ENCODE data around the gene GBE1. TPM values are rescaled to one million over a fixed set of nuclear protein-coding genes. Genes with fewer than 3 reads are reported as not detected.

The GBE1 gene
- total RNA-seq, 1 donor from 2014 or later = 39.2 TPM

DNA sequence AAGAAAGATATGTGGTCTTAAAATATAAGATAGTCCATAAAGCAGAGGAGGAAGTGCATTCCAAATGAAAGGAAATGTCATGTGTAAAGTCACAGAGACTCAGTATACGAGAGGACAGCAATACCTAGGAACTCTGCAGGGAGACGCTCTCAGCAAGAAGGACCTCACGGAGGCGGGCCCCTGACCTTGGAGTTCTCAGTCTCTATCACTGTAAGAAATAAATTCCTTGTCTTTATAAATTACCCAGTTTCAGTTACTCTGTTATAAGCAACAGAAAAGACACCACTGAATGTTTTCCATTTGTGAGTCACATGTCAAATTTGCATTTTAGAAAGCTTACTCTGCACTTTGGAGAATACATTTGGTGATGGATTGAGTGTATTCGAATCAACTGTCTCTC is 140.6 kb downstream of the GBE1 start:
- H3K27ac Mint-ChIP-seq (ENCODE audit: unreplicated experiment) = no peak overlapping the region
- TF ChIP-seq, protein P1, sequence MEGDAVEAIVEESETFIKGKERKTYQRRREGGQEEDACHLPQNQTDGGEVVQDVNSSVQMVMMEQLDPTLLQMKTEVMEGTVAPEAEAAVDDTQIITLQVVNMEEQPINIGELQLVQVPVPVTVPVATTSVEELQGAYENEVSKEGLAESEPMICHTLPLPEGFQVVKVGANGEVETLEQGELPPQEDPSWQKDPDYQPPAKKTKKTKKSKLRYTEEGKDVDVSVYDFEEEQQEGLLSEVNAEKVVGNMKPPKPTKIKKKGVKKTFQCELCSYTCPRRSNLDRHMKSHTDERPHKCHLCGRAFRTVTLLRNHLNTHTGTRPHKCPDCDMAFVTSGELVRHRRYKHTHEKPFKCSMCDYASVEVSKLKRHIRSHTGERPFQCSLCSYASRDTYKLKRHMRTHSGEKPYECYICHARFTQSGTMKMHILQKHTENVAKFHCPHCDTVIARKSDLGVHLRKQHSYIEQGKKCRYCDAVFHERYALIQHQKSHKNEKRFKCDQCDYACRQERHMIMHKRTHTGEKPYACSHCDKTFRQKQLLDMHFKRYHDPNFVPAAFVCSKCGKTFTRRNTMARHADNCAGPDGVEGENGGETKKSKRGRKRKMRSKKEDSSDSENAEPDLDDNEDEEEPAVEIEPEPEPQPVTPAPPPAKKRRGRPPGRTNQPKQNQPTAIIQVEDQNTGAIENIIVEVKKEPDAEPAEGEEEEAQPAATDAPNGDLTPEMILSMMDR (IDR thresholded peaks at IDR 0.05) = no peak
- H3K4me1 Mint-ChIP-seq (ENCODE audit: unreplicated experiment) = peaks cover 2% of the 10 kb centered on the region
- H3K27me3 Mint-ChIP-seq (ENCODE audit: unreplicated experiment) = no peaks in the 10 kb centered on the region
- H3K36me3 Mint-ChIP-seq (ENCODE audit: unreplicated experiment) = peaks cover 7% of the 10 kb centered on the region
- H3K4me3 Mint-ChIP-seq (ENCODE audit: unreplicated experiment) = no peak overlapping the region
- DNase-seq (ENCODE audit: extremely low spot score, unreplicated experiment) = no peak
- no peaks in the 10 kb centered on the region for H3K9me3 Mint-ChIP-seq (ENCODE audit: unreplicated experiment)

DNA sequence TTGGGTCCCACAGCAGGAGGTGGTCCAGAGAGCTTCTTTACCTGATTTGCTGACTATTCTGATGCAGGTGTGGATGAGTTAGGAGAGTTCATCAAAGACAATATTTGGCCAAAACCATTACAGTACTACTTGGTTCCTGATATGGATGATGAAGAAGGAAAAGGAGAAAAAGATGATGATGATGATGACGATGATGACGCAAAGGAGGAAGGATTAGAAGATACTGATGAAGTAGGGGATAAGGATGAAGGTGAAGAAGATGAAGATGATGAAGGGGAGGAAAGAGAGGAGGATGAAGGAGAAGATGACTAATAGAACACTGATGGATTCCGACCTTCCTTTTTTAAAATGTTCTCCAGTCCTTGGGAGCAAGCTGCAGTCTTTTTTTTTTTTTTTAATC is 148.7 kb downstream of the GBE1 start:
- no peak for DNase-seq (ENCODE audit: extremely low spot score, unreplicated experiment)
- Mint-ChIP-seq H3K4me3 (ENCODE audit: unreplicated experiment) (no peak overlapping the region), H3K4me1 (ENCODE audit: unreplicated experiment) (peaks cover 7% of the 10 kb centered on the region), H3K36me3 (ENCODE audit: unreplicated experiment) (peaks cover 18% of the 10 kb centered on the region), H3K27ac (ENCODE audit: unreplicated experiment) (no peak overlapping the region), H3K9me3 (ENCODE audit: unreplicated experiment) (peaks cover 8% of the 10 kb centered on the region), H3K27me3 (ENCODE audit: unreplicated experiment) (no peaks in the 10 kb centered on the region)
- TF ChIP-seq, protein P1 (IDR thresholded peaks at IDR 0.05) = no peak

DNA sequence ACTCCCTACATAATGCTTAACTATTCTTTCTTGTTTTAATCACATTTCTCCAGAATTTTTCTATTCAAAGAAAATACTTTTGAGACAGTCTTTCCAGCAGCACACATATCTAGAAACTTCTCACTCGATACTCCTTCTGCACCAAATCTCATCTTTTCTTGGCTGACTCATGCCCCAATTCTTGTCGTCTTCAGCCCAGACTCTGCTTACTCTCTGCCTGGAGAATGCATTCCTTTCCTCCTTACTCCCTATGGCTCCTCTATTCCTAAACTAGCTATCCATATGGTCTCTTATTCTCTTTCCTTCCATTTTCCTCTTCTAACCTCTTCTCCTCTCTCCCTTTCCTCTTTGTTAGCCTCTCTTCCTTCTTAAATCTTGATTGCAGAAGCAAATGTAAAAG is 158.7 kb downstream of the GBE1 start:
- H3K4me3 Mint-ChIP-seq (ENCODE audit: unreplicated experiment) = no peak overlapping the region
- no peaks in the 10 kb centered on the region for H3K27me3 Mint-ChIP-seq (ENCODE audit: unreplicated experiment)
- DNase-seq (ENCODE audit: extremely low spot score, unreplicated experiment) = no peak
- H3K9me3 Mint-ChIP-seq (ENCODE audit: unreplicated experiment) = no peaks in the 10 kb centered on the region
- H3K36me3 Mint-ChIP-seq (ENCODE audit: unreplicated experiment) = peaks cover 3% of the 10 kb centered on the region
- TF ChIP-seq, protein P1 (IDR thresholded peaks at IDR 0.05) = no peak
- H3K4me1 Mint-ChIP-seq (ENCODE audit: unreplicated experiment) = peaks cover 4% of the 10 kb centered on the region
- no peak overlapping the region for H3K27ac Mint-ChIP-seq (ENCODE audit: unreplicated experiment)

- DNase-seq (ENCODE audit: extremely low spot score, unreplicated experiment) = no peak
- Mint-ChIP-seq H3K4me3 (ENCODE audit: unreplicated experiment) (no peak overlapping the region), H3K4me1 (ENCODE audit: unreplicated experiment) (peaks cover 4% of the 10 kb centered on the region), H3K27ac (ENCODE audit: unreplicated experiment) (no peak overlapping the region), H3K27me3 (ENCODE audit: unreplicated experiment) (no peaks in the 10 kb centered on the region), H3K9me3 (ENCODE audit: unreplicated experiment) (no peaks in the 10 kb centered on the region), H3K36me3 (ENCODE audit: unreplicated experiment) (peaks cover 1% of the 10 kb centered on the region)
- TF ChIP-seq, protein P1 (IDR thresholded peaks at IDR 0.05) = no peak
Observed at GRCh38 chr3:81601707-81602305, 159.6 kb downstream of the GBE1 start.

GRCh38 chr3:81592101-81592500 is 169.3 kb downstream of the GBE1 start:
- H3K9me3 Mint-ChIP-seq (ENCODE audit: unreplicated experiment) = peaks cover 5% of the 10 kb centered on the region
- H3K36me3 Mint-ChIP-seq (ENCODE audit: unreplicated experiment) = peaks cover 11% of the 10 kb centered on the region
- H3K27ac Mint-ChIP-seq (ENCODE audit: unreplicated experiment) = no peak overlapping the region
- no peak overlapping the region for H3K4me3 Mint-ChIP-seq (ENCODE audit: unreplicated experiment)
- H3K4me1 Mint-ChIP-seq (ENCODE audit: unreplicated experiment) = peaks cover 36% of the 10 kb centered on the region
- TF ChIP-seq, protein P1 (IDR thresholded peaks at IDR 0.05) = no peak
- H3K27me3 Mint-ChIP-seq (ENCODE audit: unreplicated experiment) = no peaks in the 10 kb centered on the region
- no peak for DNase-seq (ENCODE audit: extremely low spot score, unreplicated experiment)
